T-helper 1 cell (primary cell): Measurements from ENCODE around the gene MRGPRF.
"Not testable (repeated sequence)": the region's sequence is repeated elsewhere in the genome, so short reads cannot be mapped to it uniquely, and the experiment has no call there.

ENCODE experiments used
- DNase-seq, 5 donors: peaks; one replicate each; pipeline ENCODE4 v3.0.0-alpha.2; 2012 to 2020

MRGPRF gene

DNA sequence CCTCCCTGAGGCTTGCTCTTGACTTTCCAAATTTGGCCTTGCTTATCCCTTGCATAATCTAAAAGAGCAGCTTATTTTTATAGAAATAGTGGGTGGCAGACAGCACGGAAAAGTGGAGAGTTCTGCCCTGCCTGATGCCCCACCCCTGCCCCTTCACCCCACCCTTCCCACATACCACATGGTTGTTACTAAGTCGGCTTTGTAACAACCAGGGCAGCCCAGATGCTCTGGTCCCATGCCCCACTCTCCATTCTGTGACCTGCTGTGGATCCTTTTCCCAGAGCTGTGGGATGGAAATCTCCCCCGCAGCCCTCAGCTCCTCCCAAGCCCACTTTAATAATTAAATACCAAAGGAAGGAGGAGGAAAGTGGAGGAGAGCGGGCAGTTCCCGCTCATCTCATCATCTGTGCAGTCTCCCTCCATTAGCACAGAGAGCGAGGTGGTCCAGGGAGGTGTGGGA lies 10.9 kb downstream of the MRGPRF start:
- DNase-seq: no peak

- DNase-seq: no peak
Measured at GRCh38 chr11:69001243-69002081, 11.6 kb downstream of the MRGPRF start.

- DNase-seq: no peak
Measured at GRCh38 chr11:69000831-69001242, 12.2 kb downstream of the MRGPRF start.

- DNase-seq: no peak
Measured at GRCh38 chr11:69000391-69000790, 12.7 kb downstream of the MRGPRF start.

GRCh38 chr11:68999748-69000355 lies 13.2 kb downstream of the MRGPRF start:
- DNase-seq: not testable (repeated sequence)

- no peak for DNase-seq
Measured at GRCh38 chr11:68999093-68999747, 13.8 kb downstream of the MRGPRF start.

GRCh38 chr11:68998390-68998911 lies 14.6 kb downstream of the MRGPRF start:
- DNase-seq: no peak

DNA sequence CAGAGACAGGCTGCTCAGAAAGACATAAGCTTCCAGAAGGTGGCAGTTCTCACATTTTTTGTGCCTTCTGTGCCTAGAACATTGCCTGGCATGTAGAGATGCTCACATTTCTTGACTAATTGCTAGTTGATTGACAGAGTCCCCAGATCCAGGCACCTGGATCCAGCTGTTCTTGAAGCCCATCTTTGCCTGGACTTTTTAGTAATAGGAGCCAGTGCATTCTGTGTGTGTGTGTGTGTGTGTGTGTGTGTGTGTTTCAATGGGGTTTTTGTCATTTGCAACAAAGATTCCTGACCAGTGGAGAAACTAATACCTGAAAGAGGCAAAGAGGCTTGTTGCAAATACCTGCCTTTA lies 15.1 kb downstream of the MRGPRF start:
- DNase-seq: no peak

DNA sequence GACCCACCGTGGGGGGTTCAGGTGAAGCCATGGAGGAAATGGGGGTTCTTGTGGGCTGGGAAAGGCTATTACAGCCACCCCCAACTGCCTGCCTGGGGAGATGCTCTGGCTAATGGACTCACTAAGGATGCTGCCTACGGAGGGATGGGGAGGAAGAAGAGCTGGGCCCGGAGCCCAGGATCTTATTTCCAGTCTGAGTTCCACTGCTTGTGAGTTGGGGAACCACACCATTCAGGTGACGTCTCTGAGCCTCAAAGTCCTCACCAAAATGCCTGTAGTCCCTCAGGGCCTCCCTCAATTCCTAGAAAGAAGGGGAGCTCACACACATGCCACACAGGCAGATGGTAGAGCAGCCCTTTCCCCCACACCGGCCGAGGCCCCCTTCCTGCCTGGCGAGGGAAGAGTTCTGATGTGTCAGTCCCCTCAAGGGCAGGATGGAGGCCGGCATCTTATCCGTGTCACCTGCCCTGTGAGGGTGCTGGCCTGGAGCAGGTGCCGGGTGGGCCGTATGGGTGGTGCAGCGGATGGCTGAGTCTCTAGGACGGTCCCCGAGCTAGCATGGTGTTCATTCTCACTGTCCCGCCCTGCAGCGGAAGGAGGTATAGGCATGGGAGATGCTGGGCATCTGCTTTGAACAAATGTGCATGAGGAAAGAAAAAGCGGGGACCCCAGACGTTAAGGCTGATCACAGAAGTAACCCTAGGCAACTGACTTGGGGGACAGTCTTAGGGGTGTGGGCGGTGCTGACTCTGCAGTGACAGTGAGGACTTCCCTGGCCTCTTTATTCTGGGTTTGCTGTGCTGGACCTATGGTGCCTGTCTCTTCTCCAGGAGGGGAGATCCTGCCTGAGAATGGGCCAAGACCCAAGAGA lies 15.7 kb downstream of the MRGPRF start:
- no peak for DNase-seq

GRCh38 chr11:68996376-68997123 lies 16.5 kb downstream of the MRGPRF start:
- DNase-seq: no peak

DNA sequence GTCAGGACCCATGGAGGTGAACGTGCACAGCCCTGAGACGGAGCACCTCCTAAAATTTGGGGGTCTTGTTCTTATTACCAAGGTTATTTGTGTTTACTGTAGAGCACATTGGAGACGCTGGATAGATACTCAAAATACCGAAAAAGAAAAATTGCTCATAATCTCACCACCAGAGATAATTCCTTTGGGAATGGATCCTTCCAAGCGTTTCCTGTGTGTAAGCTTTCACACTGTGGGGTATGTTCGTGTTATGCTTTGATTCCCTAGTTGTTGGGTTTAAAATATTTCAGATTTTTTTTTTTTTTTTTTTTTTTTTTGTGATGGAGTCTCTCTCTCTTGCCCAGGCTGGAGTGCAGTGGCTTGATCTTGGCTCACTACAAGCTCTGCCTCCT lies 18.2 kb downstream of the MRGPRF start:
- no peak for DNase-seq

DNA sequence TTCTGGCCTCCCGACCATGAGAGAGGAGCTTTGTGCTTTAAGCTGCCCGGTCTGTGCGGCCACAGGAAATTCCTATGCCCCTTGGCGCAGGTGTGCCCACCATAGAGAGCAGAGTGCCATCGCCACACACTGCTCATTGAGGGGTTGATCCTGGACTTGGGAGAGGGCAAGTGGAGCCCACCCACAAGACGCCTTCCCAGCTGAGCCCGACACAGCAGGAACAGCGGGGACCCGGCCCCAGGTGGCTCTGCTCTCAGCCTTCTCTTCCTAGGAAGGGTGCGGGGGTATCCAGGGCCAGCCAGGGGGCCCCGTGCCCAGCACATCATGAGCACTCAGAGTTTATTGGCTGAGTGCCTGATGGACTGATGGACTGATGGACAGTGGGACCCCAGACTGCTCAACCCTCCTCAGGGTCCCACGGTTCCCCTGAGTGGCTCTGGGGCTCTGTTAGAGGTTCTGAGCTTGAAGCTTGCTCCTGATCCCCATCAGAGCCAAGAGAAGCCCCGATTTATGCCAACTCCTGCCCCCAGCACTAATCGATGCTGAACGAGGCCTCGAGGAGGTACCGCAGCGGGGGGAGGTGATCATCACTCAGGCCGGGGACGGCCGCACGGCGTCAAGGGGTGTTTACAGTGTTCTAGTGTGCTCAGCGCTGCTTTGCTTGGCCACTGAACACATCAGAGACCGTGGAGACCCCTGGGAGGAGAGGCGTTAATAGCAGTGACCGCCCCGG lies 18.7 kb downstream of the MRGPRF start:
- no peak for DNase-seq

DNA sequence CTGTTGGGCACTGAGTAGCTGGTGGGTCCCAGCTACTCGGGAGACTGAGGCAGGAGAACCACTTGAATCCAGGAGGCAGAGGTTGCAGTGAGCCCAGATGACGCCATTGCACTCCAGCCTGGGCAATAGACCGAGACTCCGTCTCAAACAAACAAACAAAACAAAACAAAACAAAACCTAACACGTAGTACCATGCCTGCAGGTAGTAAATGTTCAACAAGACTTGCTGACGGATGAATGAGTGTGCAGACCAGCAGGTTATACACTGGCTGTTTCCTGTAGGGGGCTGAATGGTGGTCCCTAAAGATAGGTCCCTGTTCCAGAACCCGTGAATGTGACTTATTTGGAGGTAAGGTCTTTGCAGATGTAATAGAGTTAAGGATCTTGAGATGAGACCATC lies 19.5 kb downstream of the MRGPRF start:
- no peak for DNase-seq

GRCh38 chr11:68992743-68993255 lies 20.2 kb downstream of the MRGPRF start:
- DNase-seq: no peak

DNA sequence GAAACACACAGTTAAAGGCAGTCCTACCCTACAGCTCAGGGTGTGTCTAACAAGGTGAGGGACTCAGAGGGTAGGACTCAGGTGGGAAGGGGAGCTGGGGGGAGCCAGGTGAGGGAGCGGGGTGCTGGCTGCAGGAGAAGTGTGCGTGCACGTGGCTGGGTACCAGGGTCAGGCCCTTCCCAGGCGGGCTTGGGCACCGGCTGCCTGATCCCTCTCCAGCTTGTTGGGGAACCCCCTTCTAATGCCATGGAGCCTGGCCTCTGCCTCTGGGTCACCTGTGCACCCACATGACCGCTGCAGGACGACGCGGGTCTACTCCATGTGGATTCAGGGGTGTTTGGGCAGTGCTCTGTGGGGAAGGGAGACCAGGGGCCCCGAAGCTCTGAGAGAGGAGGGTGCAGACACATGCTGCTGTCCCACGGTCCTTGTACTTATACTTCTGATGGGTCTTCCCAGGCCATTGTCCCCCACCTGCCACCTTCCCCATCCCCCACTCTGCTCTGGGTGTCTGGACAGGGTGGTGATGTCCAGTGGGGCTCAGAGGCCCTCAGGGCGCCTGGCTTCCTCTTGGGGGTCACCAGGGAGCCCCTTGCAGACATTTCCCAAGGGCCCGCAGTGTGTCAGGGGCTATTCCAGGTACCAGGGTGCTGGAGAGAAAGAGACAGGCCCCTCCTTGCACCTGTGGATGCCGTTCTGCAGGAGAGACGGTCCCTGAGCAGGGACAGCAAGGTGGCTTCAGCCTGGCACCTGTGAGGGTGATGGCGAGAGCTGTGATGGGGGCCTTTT lies 21.9 kb downstream of the MRGPRF start:
- no peak for DNase-seq

- no peak for DNase-seq
Measured at GRCh38 chr11:68989936-68990606, 23.0 kb downstream of the MRGPRF start.

DNA sequence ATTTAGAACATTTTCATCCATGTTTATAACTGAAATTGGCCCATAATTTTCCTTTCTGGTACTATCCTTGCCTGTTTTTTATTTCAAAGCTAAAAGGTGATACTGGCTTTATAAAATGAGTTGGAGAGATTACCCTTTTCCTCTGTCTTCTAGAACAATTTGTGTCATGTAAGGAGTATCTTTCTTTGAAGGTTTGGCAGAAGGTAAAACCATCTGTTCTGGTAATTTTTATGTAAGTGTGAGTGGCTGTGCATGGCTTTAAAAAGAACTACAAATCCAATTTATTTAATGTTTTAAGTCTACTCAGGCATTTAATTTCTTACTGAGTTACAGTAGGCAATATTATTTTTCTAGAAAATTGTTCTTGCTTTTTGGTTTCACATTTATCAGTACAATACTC lies 24.6 kb downstream of the MRGPRF start:
- DNase-seq: no peak

GRCh38 chr11:68987211-68987610 lies 25.8 kb downstream of the MRGPRF start:
- no peak for DNase-seq

- no peak for DNase-seq
Measured at GRCh38 chr11:68983801-68984200, 29.2 kb downstream of the MRGPRF start.
